B cell (primary cell): ENCODE data around the gene FEV. TPM values are rescaled to one million over a fixed set of nuclear protein-coding genes. Genes with fewer than 3 reads are reported as not detected.

ENCODE experiments used
- ATAC-seq: fragments of 200-7000 bp; cut with Tn5 transposase; one replicate; pipeline ENCODE4 v1.10.0; 2021; ENCODE audit warnings: low read depth, mild to moderate bottlenecking, moderate number of reproducible peaks, moderate library complexity
- CTCF ChIA-PET: fragments of 350-600 bp; sonication (Branson Sonifier 250); formaldehyde crosslinking; loops from one replicate; lab custom pipeline; 2021; ENCODE audit warnings: antibody characterized with exemption, inconsistent platforms; lab: Charles Lee
- POLR2A ChIA-PET: fragments of 350-600 bp; sonication (Branson Sonifier 250); formaldehyde crosslinking; loops from one replicate; lab custom pipeline; 2021; ENCODE audit warnings: antibody characterized with exemption; lab: Charles Lee
- DNase-seq: peaks from one replicate; pipeline ENCODE4 v3.0.0; 2013
- H2AFZ ChIP-seq: 2 replicates; pipeline ENCODE4 v1.6.1; 2012; ENCODE audit warnings: mild to moderate bottlenecking, low read depth, low read length; ENCODE audit not compliant: insufficient read depth, poor library complexity, severe bottlenecking
- H3K27ac ChIP-seq, 2 donors: 1 replicate in 1 of 2; 2 replicates in 1 of 2; pipeline ENCODE4 v1.5.1; 2012 to 2013; ENCODE audit warnings: low read length in 2 of 2, mild to moderate bottlenecking in 2 of 2, moderate library complexity in 1 of 2
- H3K27me3 ChIP-seq, 4 experiments: fragments of 200-600 bp in 1 of 4; sonication (generic) in 1 of 4; replicated peaks in 1 of 4; 1 replicate in 2 of 4; 2 replicates in 2 of 4; pipeline versions ENCODE4 v1.6.1 to v1.7.0; 2013 to 2016; ENCODE audit warnings: low read length in 3 of 4, mild to moderate bottlenecking in 2 of 4, mixed read lengths in 1 of 4, moderate library complexity in 1 of 4; ENCODE audit not compliant: insufficient read depth in 4 of 4, control insufficient read depth in 3 of 4; ENCODE audit errors: control extremely low read depth in 1 of 4
- H3K36me3 ChIP-seq, 2 experiments: replicated peaks in 1 of 2; 1 replicate in 1 of 2; 2 replicates in 1 of 2; pipeline versions ENCODE4 v1.6.1 to v1.7.1; 2013; ENCODE audit warnings: low read length in 1 of 2; ENCODE audit not compliant: insufficient read depth in 2 of 2, control insufficient read depth in 1 of 2; ENCODE audit errors: control extremely low read depth in 1 of 2, extremely low read depth in 1 of 2
- H3K4me1 ChIP-seq, 2 donors: fragments of 200-600 bp in 1 of 2; sonication (generic) in 1 of 2; 1 replicate in 1 of 2; 2 replicates in 1 of 2; pipeline versions ENCODE4 v1.5.1 to v1.6.1; 2013 to 2017; ENCODE audit warnings: low read length in 2 of 2; ENCODE audit not compliant: control insufficient read depth in 2 of 2, insufficient read depth in 2 of 2
- H3K4me2 ChIP-seq: replicated peaks from 2 replicates; pipeline ENCODE3; 2012; ENCODE audit warnings: mild to moderate bottlenecking, low read depth, low read length; ENCODE audit not compliant: poor library complexity, severe bottlenecking
- H3K4me3 ChIP-seq, 5 experiments: fragments of 200-600 bp in 1 of 5; sonication (generic) in 1 of 5; 1 replicate in 3 of 5; 2 replicates in 2 of 5; pipeline versions ENCODE4 v1.5.1 to v1.7.0; 2011 to 2016; ENCODE audit warnings: low read length in 4 of 5, mild to moderate bottlenecking in 4 of 5, low read depth in 2 of 5, control low read depth in 1 of 5, moderate library complexity in 1 of 5; ENCODE audit not compliant: insufficient read depth in 1 of 5; ENCODE audit errors: control extremely low read depth in 1 of 5, extremely low read depth in 1 of 5
- H3K79me2 ChIP-seq: fragments of 200-600 bp; sonication (generic); one replicate; pipeline ENCODE4 v1.6.0; 2016; ENCODE audit warnings: low read length; ENCODE audit not compliant: control insufficient read depth, insufficient read depth
- H3K9ac ChIP-seq: fragments of 200-600 bp; sonication (generic); 2 replicates; pipeline ENCODE4 v1.6.1; 2017; ENCODE audit warnings: mild to moderate bottlenecking, low read length, moderate library complexity
- H3K9me3 ChIP-seq, 3 donors: one replicate each; pipeline versions ENCODE4 v1.6.1 to v1.7.1; 2013; ENCODE audit warnings: low read length in 2 of 3; ENCODE audit not compliant: control insufficient read depth in 2 of 3, insufficient read depth in 1 of 3; ENCODE audit errors: control extremely low read depth in 1 of 3
- H4K20me1 ChIP-seq: 2 replicates; pipeline ENCODE4 v1.6.0; 2012; ENCODE audit warnings: mild to moderate bottlenecking, low read length; ENCODE audit not compliant: insufficient read depth, control insufficient read depth, poor library complexity, severe bottlenecking
- H3K27ac Mint-ChIP-seq: one replicate; pipeline ENCODE4 v1.8.0; 2021; ENCODE audit warnings: mixed read lengths
- H3K27me3 Mint-ChIP-seq: one replicate; pipeline ENCODE4 v1.8.0; 2021; ENCODE audit warnings: mixed read lengths
- H3K4me1 Mint-ChIP-seq: one replicate; pipeline ENCODE4 v1.8.0; 2021; ENCODE audit warnings: mixed read lengths
- H3K4me3 Mint-ChIP-seq: one replicate; pipeline ENCODE4 v1.8.0; 2021; ENCODE audit warnings: mixed read lengths
- H3K9me3 Mint-ChIP-seq: one replicate; pipeline ENCODE4 v1.8.0; 2022; ENCODE audit warnings: mixed read lengths; ENCODE audit not compliant: insufficient read depth
- EZH2 ChIP-seq: IDR thresholded peaks from 2 replicates; pipeline ENCODE4 v1.6.1; 2012; ENCODE audit warnings: borderline replicate concordance, low read depth, mild to moderate bottlenecking, moderate library complexity, low read length; ENCODE audit not compliant: insufficient read depth, poor library complexity, severe bottlenecking
- WGBS: methylation state at CpG from one replicate; pipeline ENCODE4 v1.1.5; 2013; ENCODE audit warnings: missing lambda C conversion rate; ENCODE audit not compliant: insufficient coverage; 5-methylcytosine and 5-hydroxymethylcytosine counted together
- intact Hi-C: fragments of 100-400 bp; cut with micrococcal nuclease; formaldehyde crosslinking; loops from one replicate; pipeline ENCODE4 v1.10.0; 2022
- polyA plus RNA-seq: library from polyadenylated mRNA; depleted of rRNA; stranded (reverse); fragments of >200 nt; gene quantifications from 2 replicates; pipeline ENCODE4 v1.2.3, GENCODE V29; 2012
- total RNA-seq, 2 donors: library from RNA; stranded (reverse); fragments of 120-200 nt in 1 of 2; gene quantifications; 1 replicate in 1 of 2; 2 replicates in 1 of 2; pipeline versions ENCODE4 v1.2.3 to v1.2.4, GENCODE V29; 2013 to 2022
- TF ChIP-seq, protein P1 (sequence below): fragments of 200-600 bp; IDR thresholded peaks from one replicate; pipeline ENCODE4 v1.8.0; 2022; ENCODE audit warnings: antibody characterized with exemption, mild to moderate bottlenecking

FEV gene
- total and polyA plus RNA-seq, 2 donors (not counting 1 experiment from before 2014, with no cell fraction given), result not detected

DNA sequence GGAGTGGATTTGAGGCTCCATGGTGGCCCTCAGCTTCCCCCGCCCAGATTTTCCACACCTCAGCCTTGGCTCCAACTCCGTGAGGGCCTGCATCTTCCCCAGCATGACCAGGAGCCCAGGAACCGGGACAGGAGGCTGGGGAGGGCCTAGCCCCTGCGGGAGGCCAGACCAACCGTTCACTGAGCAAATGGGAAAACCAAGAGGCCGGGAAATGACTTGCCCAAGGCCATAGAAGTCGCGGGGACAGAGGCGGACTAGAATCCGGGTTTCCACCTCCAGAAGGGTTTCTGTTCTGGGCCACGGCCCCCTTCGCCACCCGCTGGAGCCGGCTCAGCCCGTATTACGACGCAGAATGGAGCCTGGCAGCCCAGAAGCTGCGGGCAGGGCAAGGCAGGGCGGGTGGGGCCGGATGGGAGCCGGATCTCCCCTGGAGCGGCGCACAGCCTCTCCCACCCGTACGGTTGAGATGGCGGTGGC, 16.2 kb upstream of the FEV start:
- intact Hi-C loops, result no loop called here
- no peak overlapping the region for H3K27ac Mint-ChIP-seq
- POLR2A ChIA-PET, result no interaction called here
- peaks cover 24% of the 10 kb centered on the region for H3K4me1 Mint-ChIP-seq
- Histone ChIP-seq H3K79me2 (no peaks in the 10 kb centered on the region), H3K27me3 (peaks cover 0 to 85% (median 41%) of the 10 kb centered on the region in 4 experiments), H2AFZ (peak overlapping the region; percentile 56), H3K4me1 (peaks cover 28 to 41% of the 10 kb centered on the region in 2 donors), H3K27ac (no peak overlapping the region), H4K20me1 (no peaks in the 10 kb centered on the region), H3K4me3 (peak overlapping the region in 2 of 5 experiments; percentile 17 to 35), H3K4me2 (peak overlapping the region; percentile 76), H3K9me3 (peaks cover 0 to 26% (median 0%) of the 10 kb centered on the region in 3 donors), H3K36me3 (no peaks in the 10 kb centered on the region), H3K9ac (peak overlapping the region; percentile 42)
- H3K4me3 Mint-ChIP-seq, result peak overlapping the region; percentile 49
- peaks cover 59% of the 10 kb centered on the region for H3K27me3 Mint-ChIP-seq
- ATAC-seq, result no peak
- CTCF ChIA-PET, result interaction anchor here (1.3 kb wide), 1 partner anchor 21 kb away, joined by 4 read pairs; no protein-coding TSS in a partner anchor
- no peaks in the 10 kb centered on the region for H3K9me3 Mint-ChIP-seq
- DNase-seq, result no peak
- TF ChIP-seq, protein P1, sequence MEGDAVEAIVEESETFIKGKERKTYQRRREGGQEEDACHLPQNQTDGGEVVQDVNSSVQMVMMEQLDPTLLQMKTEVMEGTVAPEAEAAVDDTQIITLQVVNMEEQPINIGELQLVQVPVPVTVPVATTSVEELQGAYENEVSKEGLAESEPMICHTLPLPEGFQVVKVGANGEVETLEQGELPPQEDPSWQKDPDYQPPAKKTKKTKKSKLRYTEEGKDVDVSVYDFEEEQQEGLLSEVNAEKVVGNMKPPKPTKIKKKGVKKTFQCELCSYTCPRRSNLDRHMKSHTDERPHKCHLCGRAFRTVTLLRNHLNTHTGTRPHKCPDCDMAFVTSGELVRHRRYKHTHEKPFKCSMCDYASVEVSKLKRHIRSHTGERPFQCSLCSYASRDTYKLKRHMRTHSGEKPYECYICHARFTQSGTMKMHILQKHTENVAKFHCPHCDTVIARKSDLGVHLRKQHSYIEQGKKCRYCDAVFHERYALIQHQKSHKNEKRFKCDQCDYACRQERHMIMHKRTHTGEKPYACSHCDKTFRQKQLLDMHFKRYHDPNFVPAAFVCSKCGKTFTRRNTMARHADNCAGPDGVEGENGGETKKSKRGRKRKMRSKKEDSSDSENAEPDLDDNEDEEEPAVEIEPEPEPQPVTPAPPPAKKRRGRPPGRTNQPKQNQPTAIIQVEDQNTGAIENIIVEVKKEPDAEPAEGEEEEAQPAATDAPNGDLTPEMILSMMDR, result no peak
- no peak for TF ChIP-seq EZH2
- WGBS, result 5% methylated on average over 25 of the region's 26 CpGs

DNA sequence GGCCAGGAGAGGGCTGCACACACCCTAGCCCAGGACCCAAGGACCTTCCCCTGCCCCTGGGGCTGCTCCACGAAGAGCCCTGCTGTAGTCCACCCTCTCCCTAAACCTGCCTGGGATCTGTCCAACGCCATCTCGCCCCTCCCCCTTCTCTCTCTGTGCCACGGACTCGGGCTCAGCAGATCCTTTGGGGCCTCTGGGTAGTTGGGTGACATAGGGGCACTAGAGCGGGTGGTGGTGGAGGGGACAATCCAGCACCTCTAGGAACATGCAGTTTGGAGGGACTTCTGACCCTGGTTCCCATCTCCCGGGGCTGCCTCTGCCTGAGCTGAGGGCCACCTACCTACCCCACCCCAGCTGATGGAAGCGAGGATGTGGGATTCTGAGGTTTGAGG, 15.6 kb upstream of the FEV start:
- intact Hi-C loops, result no loop called here
- Mint-ChIP-seq H3K27ac (no peak overlapping the region), H3K9me3 (no peaks in the 10 kb centered on the region), H3K27me3 (peaks cover 61% of the 10 kb centered on the region), H3K4me1 (peaks cover 27% of the 10 kb centered on the region), H3K4me3 (no peak overlapping the region)
- H3K9me3 ChIP-seq, result peaks cover 0 to 29% (median 0%) of the 10 kb centered on the region in 3 donors
- ATAC-seq, result no peak
- H3K79me2 ChIP-seq, result no peaks in the 10 kb centered on the region
- TF ChIP-seq, protein P1, result no peak
- no peak for TF ChIP-seq EZH2
- H3K27ac ChIP-seq, result no peak overlapping the region
- peaks cover 34 to 47% of the 10 kb centered on the region in 2 donors for H3K4me1 ChIP-seq
- H2AFZ ChIP-seq, result no peak overlapping the region
- ChIA-PET POLR2A (no interaction called here), CTCF (no interaction called here)
- no peak overlapping the region for H3K9ac ChIP-seq
- no peaks in the 10 kb centered on the region for H3K36me3 ChIP-seq
- 0% methylated on average over 1 of the region's 8 CpGs for WGBS
- H3K4me2 ChIP-seq, result no peak overlapping the region
- DNase-seq, result peak; percentile 18
- H3K4me3 ChIP-seq, result no peak overlapping the region
- H3K27me3 ChIP-seq, result peaks cover 0 to 86% (median 46%) of the 10 kb centered on the region in 4 experiments
- no peaks in the 10 kb centered on the region for H4K20me1 ChIP-seq
